ENCODE data around the gene NIM1K.
"Not testable (repeated sequence)": the region's sequence is repeated elsewhere in the genome, so short reads cannot be mapped to it uniquely, and the experiment has no call there.

NIM1K gene

DNA sequence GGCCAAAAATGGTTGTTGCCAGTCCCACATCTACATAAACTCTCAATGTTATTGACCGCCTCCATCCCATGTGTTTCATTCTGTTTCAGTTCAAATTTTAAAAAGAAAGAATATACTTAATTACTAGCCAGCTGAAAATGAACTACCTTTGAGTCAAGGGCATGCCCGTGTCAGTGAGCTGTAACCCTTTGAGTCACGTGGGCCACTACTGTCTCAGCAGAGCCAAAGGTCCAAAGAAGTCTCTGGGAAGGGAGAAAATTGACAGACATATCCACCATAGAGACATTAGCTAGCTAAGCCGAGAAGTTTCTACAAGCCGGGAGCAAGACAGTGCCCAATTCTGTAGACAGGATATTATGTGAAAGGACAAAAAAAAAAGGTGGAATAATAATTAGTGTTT is 59.7 kb downstream of the NIM1K start:
- TF ChIP-seq, protein P1, sequence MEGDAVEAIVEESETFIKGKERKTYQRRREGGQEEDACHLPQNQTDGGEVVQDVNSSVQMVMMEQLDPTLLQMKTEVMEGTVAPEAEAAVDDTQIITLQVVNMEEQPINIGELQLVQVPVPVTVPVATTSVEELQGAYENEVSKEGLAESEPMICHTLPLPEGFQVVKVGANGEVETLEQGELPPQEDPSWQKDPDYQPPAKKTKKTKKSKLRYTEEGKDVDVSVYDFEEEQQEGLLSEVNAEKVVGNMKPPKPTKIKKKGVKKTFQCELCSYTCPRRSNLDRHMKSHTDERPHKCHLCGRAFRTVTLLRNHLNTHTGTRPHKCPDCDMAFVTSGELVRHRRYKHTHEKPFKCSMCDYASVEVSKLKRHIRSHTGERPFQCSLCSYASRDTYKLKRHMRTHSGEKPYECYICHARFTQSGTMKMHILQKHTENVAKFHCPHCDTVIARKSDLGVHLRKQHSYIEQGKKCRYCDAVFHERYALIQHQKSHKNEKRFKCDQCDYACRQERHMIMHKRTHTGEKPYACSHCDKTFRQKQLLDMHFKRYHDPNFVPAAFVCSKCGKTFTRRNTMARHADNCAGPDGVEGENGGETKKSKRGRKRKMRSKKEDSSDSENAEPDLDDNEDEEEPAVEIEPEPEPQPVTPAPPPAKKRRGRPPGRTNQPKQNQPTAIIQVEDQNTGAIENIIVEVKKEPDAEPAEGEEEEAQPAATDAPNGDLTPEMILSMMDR (IDR thresholded peaks at IDR 0.05; ENCODE audit: low read depth, low read length): no peak
- Histone ChIP-seq H3K9me3 (no peaks in the 10 kb centered on the region), H3K4me1 (no peaks in the 10 kb centered on the region), H3K36me3 (no peaks in the 10 kb centered on the region), H3K4me3 (ENCODE audit: low read depth, low read length) (no peak overlapping the region), H3K27me3 (peaks cover 6% of the 10 kb centered on the region; the same call in 1 of the 2 replicates)
- DNase-seq: no peak

DNA sequence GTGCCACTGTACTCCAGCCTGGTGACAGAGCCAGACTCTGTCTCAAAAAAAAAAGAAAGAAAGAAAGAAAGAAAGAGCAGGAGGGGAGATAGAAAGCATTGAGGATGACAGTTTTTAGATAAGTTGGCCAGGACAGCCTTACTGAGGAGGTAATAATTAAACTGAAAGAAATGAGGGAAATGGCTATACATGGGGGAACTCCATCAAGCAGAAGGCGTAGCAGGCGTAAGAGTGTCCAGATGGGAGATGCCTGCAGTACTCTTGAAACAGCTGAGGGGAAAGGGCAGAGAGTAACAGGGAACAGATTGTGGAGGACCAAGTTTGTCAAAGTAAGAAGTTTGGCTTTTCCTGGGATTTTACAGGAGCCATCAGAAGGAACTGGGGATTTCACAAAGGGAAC is 63.7 kb downstream of the NIM1K start:
- Histone ChIP-seq H3K36me3 (no peaks in the 10 kb centered on the region), H3K4me3 (ENCODE audit: low read depth, low read length) (no peak overlapping the region), H3K9me3 (no peaks in the 10 kb centered on the region), H3K4me1 (no peaks in the 10 kb centered on the region), H3K27me3 (peaks cover 3% of the 10 kb centered on the region; the same call in 1 of the 2 replicates)
- no peak for DNase-seq
- TF ChIP-seq, protein P1 (IDR thresholded peaks at IDR 0.05; ENCODE audit: low read depth, low read length): no peak

DNA sequence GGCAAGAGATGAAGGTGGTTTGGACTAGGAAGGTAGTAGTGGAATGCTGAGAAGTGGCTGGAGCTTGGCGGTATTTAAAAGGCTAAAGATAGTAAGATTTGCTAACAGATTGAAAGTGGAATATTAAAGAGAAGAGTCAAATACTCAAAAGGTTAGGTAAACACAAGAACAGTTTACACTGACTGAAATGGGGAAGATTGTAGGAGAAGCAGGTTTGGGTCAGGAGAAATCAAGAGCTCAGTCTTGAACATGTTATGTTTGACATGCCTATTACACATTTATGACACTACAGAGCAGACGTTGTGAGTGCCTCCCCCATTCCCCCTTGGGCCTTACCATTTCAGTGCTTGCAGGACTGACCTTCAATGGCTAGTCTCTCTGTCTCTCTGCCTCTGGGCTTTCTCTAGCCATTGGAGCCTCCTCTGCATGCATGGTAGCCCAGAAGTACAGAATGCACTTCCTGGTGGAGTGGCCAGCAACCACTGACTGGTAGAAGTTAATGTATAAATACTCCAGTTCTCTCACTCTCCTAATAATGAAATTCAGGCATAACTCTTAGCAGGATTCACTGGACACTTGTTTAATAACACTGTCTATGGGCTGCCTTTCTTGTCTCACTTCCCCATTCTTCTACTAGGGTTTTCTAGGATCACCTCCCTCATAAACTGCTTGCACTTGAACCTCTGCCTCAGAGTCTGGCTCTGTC is 64.4 kb downstream of the NIM1K start:
- Histone ChIP-seq H3K9me3 (no peaks in the 10 kb centered on the region), H3K27me3 (peaks cover 3% of the 10 kb centered on the region; the same call in 1 of the 2 replicates), H3K4me1 (no peaks in the 10 kb centered on the region), H3K36me3 (no peaks in the 10 kb centered on the region), H3K4me3 (ENCODE audit: low read depth, low read length) (no peak overlapping the region)
- no peak for DNase-seq
- TF ChIP-seq, protein P1 (IDR thresholded peaks at IDR 0.05; ENCODE audit: low read depth, low read length): no peak

DNA sequence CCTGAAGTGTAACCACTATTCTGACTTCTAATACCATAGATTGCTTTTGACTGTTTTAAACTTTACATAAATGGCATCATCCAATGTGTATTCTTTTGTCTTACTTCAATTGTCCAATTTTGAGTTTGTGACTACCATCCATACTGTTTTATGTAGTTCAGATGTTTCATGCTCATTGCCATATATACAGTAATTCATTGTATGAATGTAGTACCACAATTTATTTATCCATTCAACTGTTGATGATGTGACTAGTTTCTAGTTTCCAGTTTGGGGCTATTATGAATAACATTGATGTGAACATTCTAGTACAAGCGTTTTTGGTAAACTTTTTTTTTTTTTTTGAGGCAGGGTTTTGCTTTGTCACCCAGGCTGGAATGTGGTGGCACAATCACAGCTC is 66.1 kb downstream of the NIM1K start:
- Histone ChIP-seq H3K36me3 (no peaks in the 10 kb centered on the region), H3K9me3 (no peaks in the 10 kb centered on the region), H3K4me3 (ENCODE audit: low read depth, low read length) (no peak overlapping the region), H3K4me1 (no peaks in the 10 kb centered on the region), H3K27me3 (peaks cover 3% of the 10 kb centered on the region; the same call in 1 of the 2 replicates)
- TF ChIP-seq, protein P1 (IDR thresholded peaks at IDR 0.05; ENCODE audit: low read depth, low read length): no peak
- no peak for DNase-seq

DNA sequence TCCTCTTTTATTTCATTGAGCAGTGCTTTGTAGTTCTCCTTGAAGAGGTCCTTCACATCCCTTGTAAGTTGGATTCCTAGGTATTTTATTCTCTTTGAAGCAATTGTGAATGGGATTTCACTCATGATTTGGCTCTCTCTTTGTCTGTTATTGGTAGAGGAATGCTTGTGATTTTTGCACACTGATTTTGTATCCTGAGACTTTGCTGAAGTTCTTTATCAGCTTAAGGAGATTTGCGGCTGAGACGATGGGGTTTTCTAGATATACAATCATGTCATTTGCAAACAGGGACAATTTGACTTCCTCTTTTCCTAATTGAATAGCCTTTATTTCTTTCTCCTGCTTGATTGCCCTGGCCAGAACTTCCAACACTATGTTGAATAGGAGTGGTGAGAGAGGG is 70.2 kb downstream of the NIM1K start:
- DNase-seq; H3K4me1 ChIP-seq; H3K27me3 ChIP-seq; H3K4me3 ChIP-seq (ENCODE audit: low read depth, low read length); H3K36me3 ChIP-seq; H3K9me3 ChIP-seq: not testable (repeated sequence)

DNA sequence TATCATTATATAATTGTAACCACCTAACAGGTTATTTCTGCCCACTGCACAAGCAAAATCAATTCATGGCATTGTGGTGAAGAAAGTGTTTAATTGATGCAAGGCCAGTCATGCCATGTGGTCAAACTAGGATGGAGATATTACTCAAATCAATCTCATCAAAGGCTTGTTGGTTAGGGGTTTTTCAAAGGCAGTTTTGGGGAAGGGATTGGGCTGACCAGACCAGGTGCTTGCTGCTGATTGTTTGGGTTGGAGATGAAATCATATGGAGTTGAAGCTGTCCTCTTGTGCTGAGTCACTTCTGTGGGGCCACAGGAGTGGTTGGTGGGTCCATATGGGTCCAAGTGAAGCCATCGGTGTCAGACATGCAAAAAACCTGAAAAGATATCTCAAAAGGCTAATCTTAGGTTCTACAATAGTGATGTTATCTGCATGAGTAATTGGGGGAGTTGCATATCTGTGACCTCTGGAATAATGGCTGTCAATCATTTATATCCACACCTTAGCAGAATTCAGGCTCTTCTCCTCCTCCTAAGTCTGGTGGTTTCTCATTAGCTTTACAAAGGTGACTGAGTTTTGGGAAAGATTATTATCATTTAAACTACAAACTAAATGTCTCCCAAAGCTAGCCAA is 76.3 kb downstream of the NIM1K start:
- H3K27me3 ChIP-seq: no peaks in the 10 kb centered on the region
- no peaks in the 10 kb centered on the region; the same call in 1 of the 2 replicates for H3K9me3 ChIP-seq
- no peaks in the 10 kb centered on the region for H3K36me3 ChIP-seq
- H3K4me3 ChIP-seq (ENCODE audit: low read depth, low read length): no peak overlapping the region
- TF ChIP-seq, protein P1 (IDR thresholded peaks at IDR 0.05; ENCODE audit: low read depth, low read length): no peak
- no peaks in the 10 kb centered on the region for H3K4me1 ChIP-seq
- no peak for DNase-seq
